Calu3 (cell line): ENCODE measurements around the gene CACNA2D3. TPM values are rescaled to one million over a fixed set of nuclear protein-coding genes. Genes with fewer than 3 reads are reported as not detected.

Experiments used
- BruUV-seq: library from RNA; stranded (reverse); fragments of 400-500 nt; replicated peaks from 2 replicates; lab custom pipeline; 2021; lab: Mats Ljungman, UMichigan
- CTCF ChIA-PET: fragments of 300-600 bp; sonication (Branson Sonifier 250); formaldehyde crosslinking; loops from one replicate; lab custom pipeline; 2022; ENCODE audit warnings: antibody characterized with exemption; lab: Charles Lee
- DNase-seq: peaks from one replicate; pipeline ENCODE4 v3.0.0; 2022
- H3K27ac Mint-ChIP-seq: one replicate; pipeline ENCODE4 v1.8.0; 2022; ENCODE audit warnings: mixed read lengths; ENCODE audit not compliant: unreplicated experiment
- H3K27me3 Mint-ChIP-seq: one replicate; pipeline ENCODE4 v1.8.0; 2022; ENCODE audit warnings: mixed read lengths; ENCODE audit not compliant: unreplicated experiment
- H3K36me3 Mint-ChIP-seq: one replicate; pipeline ENCODE4 v1.8.0; 2022; ENCODE audit warnings: mild to moderate bottlenecking, moderate library complexity, mixed read lengths; ENCODE audit not compliant: insufficient read depth, unreplicated experiment
- H3K4me1 Mint-ChIP-seq: one replicate; pipeline ENCODE4 v1.8.0; 2022; ENCODE audit warnings: mild to moderate bottlenecking, low read depth, mixed read lengths; ENCODE audit not compliant: unreplicated experiment
- H3K4me3 Mint-ChIP-seq: one replicate; pipeline ENCODE4 v1.8.0; 2022; ENCODE audit warnings: mild to moderate bottlenecking, low read depth, moderate library complexity, mixed read lengths; ENCODE audit not compliant: unreplicated experiment
- H3K9me3 Mint-ChIP-seq: one replicate; pipeline ENCODE4 v1.8.0; 2022; ENCODE audit warnings: low read depth, mixed read lengths; ENCODE audit not compliant: unreplicated experiment
- intact Hi-C: fragments of 100-400 bp; cut with micrococcal nuclease; formaldehyde crosslinking; loops from one replicate; pipeline ENCODE4 v1.10.0; 2022; ENCODE audit not compliant: unreplicated experiment
- total RNA-seq: library from RNA; stranded (reverse); gene quantifications from 2 replicates; pipeline ENCODE4 v1.2.3, GENCODE V29; 2022
- TF ChIP-seq, protein P1 (sequence below): fragments of 200-600 bp; IDR thresholded peaks from one replicate; pipeline ENCODE4 v1.8.0; 2022; ENCODE audit warnings: antibody characterized with exemption; ENCODE audit not compliant: unreplicated experiment

The CACNA2D3 gene
- total RNA-seq, 1 experiment from 2014 or later: not detected

DNA sequence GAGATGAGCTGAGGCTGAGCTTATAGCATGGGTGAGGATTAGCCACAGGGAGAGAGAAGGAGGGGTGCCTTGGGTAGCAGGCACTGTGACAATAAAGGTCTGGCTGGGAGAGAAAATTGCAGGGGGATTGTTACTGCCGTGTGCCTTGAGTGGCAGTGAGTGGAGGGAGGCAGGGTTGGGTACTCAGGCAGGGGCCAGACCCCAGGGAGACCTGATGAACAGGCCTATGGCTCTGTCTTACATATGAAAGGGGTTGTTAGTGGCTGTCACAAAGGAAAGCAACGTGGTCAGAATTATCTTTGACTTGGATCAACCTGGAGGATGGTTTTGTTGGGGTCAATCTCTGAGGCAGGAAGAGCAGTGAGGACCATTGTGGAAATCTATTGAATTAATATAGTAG lies 721.0 kb downstream of the CACNA2D3 start:
- no TSS peak for BruUV-seq
- H3K27me3 Mint-ChIP-seq: no peaks in the 10 kb centered on the region

DNA sequence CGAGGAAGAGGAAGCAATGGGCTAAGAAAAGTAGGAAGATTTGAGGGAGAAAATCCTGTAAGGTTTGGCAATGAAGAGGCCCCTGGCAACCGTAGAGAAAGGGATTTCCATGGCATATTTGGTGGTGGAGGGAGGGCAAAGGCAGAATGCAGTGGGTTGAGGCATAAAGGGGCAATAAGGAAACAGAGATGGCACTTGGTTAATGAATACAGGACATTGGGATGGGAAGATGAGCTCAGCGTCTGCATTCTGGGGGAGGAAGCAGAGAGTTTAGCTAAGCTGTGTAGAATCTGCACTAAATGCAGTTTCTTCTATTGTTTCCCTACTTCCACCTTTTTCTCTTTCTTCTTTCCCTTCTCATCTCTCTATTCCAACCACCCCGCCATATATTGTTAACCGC lies 721.9 kb downstream of the CACNA2D3 start:
- Mint-ChIP-seq H3K27ac (no peak overlapping the region), H3K36me3 (no peaks in the 10 kb centered on the region), H3K9me3 (peaks cover 4% of the 10 kb centered on the region), H3K4me1 (no peaks in the 10 kb centered on the region), H3K27me3 (no peaks in the 10 kb centered on the region), H3K4me3 (no peak overlapping the region)
- intact Hi-C loops: no loop called here
- no peak for DNase-seq
- CTCF ChIA-PET: no interaction called here
- TF ChIP-seq, protein P1, sequence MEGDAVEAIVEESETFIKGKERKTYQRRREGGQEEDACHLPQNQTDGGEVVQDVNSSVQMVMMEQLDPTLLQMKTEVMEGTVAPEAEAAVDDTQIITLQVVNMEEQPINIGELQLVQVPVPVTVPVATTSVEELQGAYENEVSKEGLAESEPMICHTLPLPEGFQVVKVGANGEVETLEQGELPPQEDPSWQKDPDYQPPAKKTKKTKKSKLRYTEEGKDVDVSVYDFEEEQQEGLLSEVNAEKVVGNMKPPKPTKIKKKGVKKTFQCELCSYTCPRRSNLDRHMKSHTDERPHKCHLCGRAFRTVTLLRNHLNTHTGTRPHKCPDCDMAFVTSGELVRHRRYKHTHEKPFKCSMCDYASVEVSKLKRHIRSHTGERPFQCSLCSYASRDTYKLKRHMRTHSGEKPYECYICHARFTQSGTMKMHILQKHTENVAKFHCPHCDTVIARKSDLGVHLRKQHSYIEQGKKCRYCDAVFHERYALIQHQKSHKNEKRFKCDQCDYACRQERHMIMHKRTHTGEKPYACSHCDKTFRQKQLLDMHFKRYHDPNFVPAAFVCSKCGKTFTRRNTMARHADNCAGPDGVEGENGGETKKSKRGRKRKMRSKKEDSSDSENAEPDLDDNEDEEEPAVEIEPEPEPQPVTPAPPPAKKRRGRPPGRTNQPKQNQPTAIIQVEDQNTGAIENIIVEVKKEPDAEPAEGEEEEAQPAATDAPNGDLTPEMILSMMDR: no peak
- no TSS peak for BruUV-seq

More for the DNA sequence above, 721.0 kb downstream of the CACNA2D3 start:
- TF ChIP-seq, protein P1: no peak
- H3K36me3 Mint-ChIP-seq: no peaks in the 10 kb centered on the region
- peaks cover 4% of the 10 kb centered on the region for H3K9me3 Mint-ChIP-seq
- intact Hi-C loops: no loop called here
- no peaks in the 10 kb centered on the region for H3K4me1 Mint-ChIP-seq
- CTCF ChIA-PET: interaction anchor here (0.7 kb wide), 1 partner anchor 88 kb away, joined by 5 read pairs; no protein-coding TSS in a partner anchor
- DNase-seq: no peak
- H3K27ac Mint-ChIP-seq: no peak overlapping the region
- no peak overlapping the region for H3K4me3 Mint-ChIP-seq

DNA sequence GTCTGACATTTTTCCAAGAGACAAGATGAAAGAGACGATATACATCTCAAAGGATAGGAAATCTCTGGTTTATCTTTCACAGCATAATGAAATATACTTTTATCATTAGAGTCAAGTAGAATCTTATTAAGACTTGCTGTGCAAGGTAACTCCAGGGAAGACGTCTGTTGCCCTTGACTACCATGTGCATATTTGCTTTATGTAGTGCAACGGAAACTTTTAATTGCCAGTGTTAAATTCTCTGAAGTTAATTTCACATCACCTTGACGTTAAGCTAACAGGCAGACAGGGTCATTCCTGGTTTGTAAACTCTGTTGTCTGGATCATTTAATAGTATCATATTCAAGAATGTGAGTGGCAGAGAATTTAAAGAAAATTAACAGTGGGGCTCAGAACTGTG lies 722.7 kb downstream of the CACNA2D3 start:
- Mint-ChIP-seq H3K4me3 (no peak overlapping the region), H3K36me3 (no peaks in the 10 kb centered on the region), H3K9me3 (peaks cover 4% of the 10 kb centered on the region), H3K27me3 (peaks cover 2% of the 10 kb centered on the region), H3K4me1 (no peaks in the 10 kb centered on the region), H3K27ac (no peak overlapping the region)
- DNase-seq: no peak
- TF ChIP-seq, protein P1: no peak
- intact Hi-C loops: no loop called here
- no TSS peak for BruUV-seq
- CTCF ChIA-PET: no interaction called here

DNA sequence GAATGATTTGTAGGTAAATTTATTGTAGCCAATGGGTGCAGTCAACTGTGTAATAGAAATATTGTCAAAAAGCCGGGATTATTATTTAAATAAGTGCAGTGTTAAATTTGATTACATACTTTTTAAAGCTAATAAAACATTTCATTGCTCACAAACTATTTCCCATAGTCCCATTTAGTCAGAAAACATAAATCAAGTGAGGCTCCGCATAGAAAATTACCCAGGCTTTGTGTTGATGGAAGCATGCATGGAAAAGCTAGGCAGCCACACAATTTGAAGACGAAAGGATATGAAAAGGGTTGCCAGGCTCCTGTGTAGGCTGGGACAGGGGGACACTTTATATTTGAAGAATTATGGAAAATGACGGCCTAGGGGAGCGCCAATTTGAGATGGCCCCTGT lies 723.2 kb downstream of the CACNA2D3 start:
- Mint-ChIP-seq H3K27me3 (peaks cover 8% of the 10 kb centered on the region), H3K36me3 (no peaks in the 10 kb centered on the region), H3K4me1 (no peaks in the 10 kb centered on the region), H3K27ac (no peak overlapping the region), H3K9me3 (peaks cover 4% of the 10 kb centered on the region), H3K4me3 (no peak overlapping the region)
- CTCF ChIA-PET: no interaction called here
- intact Hi-C loops: no loop called here
- TF ChIP-seq, protein P1: no peak
- DNase-seq: no peak
- BruUV-seq: no TSS peak
